Smooth muscle cell (in vitro differentiated cells): ENCODE results near the gene ECD. TPM values are rescaled to one million over a fixed set of nuclear protein-coding genes. Genes with fewer than 3 reads are reported as not detected.

Experiments
- DNase-seq: peaks from one replicate; lab custom pipeline; 2025; ENCODE audit not compliant: unreplicated experiment; lab: John Stamatoyannopoulos, UW
- H2AFZ ChIP-seq: fragments of 200-600 bp; sonication (generic); 2 replicates; pipeline ENCODE4 v1.6.0; 2016; ENCODE audit warnings: antibody characterized with exemption, low read depth, mild to moderate bottlenecking
- H3F3A ChIP-seq: fragments of 200-600 bp; sonication (generic); 2 replicates; pipeline ENCODE4 v1.6.0; 2017; ENCODE audit warnings: antibody characterized with exemption, low read depth
- H3K27ac ChIP-seq: fragments of 200-600 bp; sonication (generic); 2 replicates; pipeline ENCODE4 v1.5.1; 2016; ENCODE audit warnings: low read depth, mild to moderate bottlenecking
- H3K27me3 ChIP-seq: fragments of 200-600 bp; sonication (generic); 2 replicates; pipeline ENCODE4 v1.6.1; 2016; ENCODE audit warnings: low read depth, mild to moderate bottlenecking
- H3K36me3 ChIP-seq: fragments of 200-600 bp; sonication (generic); 2 replicates; pipeline ENCODE4 v1.5.1; 2016; ENCODE audit warnings: low read depth
- H3K4me1 ChIP-seq: fragments of 200-600 bp; sonication (generic); 2 replicates; pipeline ENCODE4 v1.5.1; 2016; ENCODE audit warnings: low read depth
- H3K4me2 ChIP-seq: fragments of 200-600 bp; sonication (generic); 2 replicates; pipeline ENCODE4 v1.6.0; 2016; ENCODE audit warnings: mild to moderate bottlenecking
- H3K4me3 ChIP-seq: fragments of 200-600 bp; sonication (generic); 2 replicates; pipeline ENCODE4 v1.5.1; 2016; ENCODE audit warnings: mild to moderate bottlenecking
- H3K79me2 ChIP-seq: fragments of 200-600 bp; sonication (generic); 2 replicates; pipeline ENCODE4 v1.6.0; 2016; ENCODE audit warnings: low read depth, mild to moderate bottlenecking
- H3K9ac ChIP-seq: fragments of 200-600 bp; sonication (generic); 2 replicates; pipeline ENCODE4 v1.6.0; 2016; ENCODE audit warnings: low read depth
- H3K9me3 ChIP-seq: fragments of 200-600 bp; sonication (generic); replicated peaks from 2 replicates; pipeline ENCODE4 v1.5.1; 2016; ENCODE audit warnings: low read depth
- H4K20me1 ChIP-seq: fragments of 200-600 bp; sonication (generic); 2 replicates; pipeline ENCODE4 v1.6.0; 2016; ENCODE audit warnings: low read depth
- CTCF ChIP-seq: fragments of 200-600 bp; sonication (generic); IDR thresholded peaks from 2 replicates; pipeline ENCODE4 v1.5.1; 2017; ENCODE audit warnings: borderline replicate concordance, mild to moderate bottlenecking, antibody characterized with exemption; ENCODE audit not compliant: insufficient read depth, poor library complexity, severe bottlenecking
- WGBS: methylation state at CpG from one replicate; pipeline ENCODE4 v1.1.7; 2016; ENCODE audit warnings: low lambda C conversion rate; 5-methylcytosine and 5-hydroxymethylcytosine counted together
- polyA plus RNA-seq: library from polyadenylated mRNA; unstranded; fragments of >200 nt; fragmentation: Nextera tagmentation; extraction: Ambion mirVana; gene quantifications from 2 replicates; pipeline ENCODE4 v1.2.1, GENCODE V29; 2016
- total RNA-seq: library from RNA; depleted of rRNA; stranded (reverse); fragments of >200 nt; gene quantifications from 2 replicates; pipeline ENCODE4 v1.2.3, GENCODE V29; 2014

Gene ECD
- total and polyA plus RNA-seq, 2 experiments from 2014 or later: 28.1 to 34.0 TPM

- Histone ChIP-seq H3K9ac (no peak overlapping the region), H3K4me3 (no peak overlapping the region), H3K79me2 (no peaks in the 10 kb centered on the region), H2AFZ (no peak overlapping the region), H3F3A (no peaks in the 10 kb centered on the region), H3K4me2 (no peak overlapping the region), H3K4me1 (no peaks in the 10 kb centered on the region), H3K36me3 (no peaks in the 10 kb centered on the region), H4K20me1 (no peaks in the 10 kb centered on the region), H3K9me3 (no peaks in the 10 kb centered on the region), H3K27ac (no peak overlapping the region), H3K27me3 (no peaks in the 10 kb centered on the region)
- TF ChIP-seq CTCF: no peak
- 100% methylated on average over 1 of the region's 1 CpG for WGBS
- no peak for DNase-seq
Observed at GRCh38 chr10:73205890-73206289, 38.1 kb upstream of the ECD start.

- Histone ChIP-seq H3F3A (no peaks in the 10 kb centered on the region), H3K27me3 (no peaks in the 10 kb centered on the region), H3K9me3 (no peaks in the 10 kb centered on the region), H3K9ac (no peak overlapping the region), H3K36me3 (no peaks in the 10 kb centered on the region), H2AFZ (no peak overlapping the region), H3K4me1 (no peaks in the 10 kb centered on the region), H3K79me2 (no peaks in the 10 kb centered on the region), H3K4me3 (no peak overlapping the region), H3K27ac (no peak overlapping the region), H3K4me2 (no peak overlapping the region), H4K20me1 (no peaks in the 10 kb centered on the region)
- WGBS: 100% methylated on average over 3 of the region's 3 CpGs
- no peak for TF ChIP-seq CTCF
- no peak for DNase-seq
Observed at GRCh38 chr10:73205081-73205480, 37.3 kb upstream of the ECD start.

- Histone ChIP-seq H3K27me3 (no peaks in the 10 kb centered on the region), H3K4me1 (no peaks in the 10 kb centered on the region), H3K27ac (no peak overlapping the region), H3K9me3 (no peaks in the 10 kb centered on the region), H3K36me3 (peaks cover 5% of the 10 kb centered on the region), H3K9ac (no peak overlapping the region), H4K20me1 (no peaks in the 10 kb centered on the region), H2AFZ (no peak overlapping the region), H3K4me3 (no peak overlapping the region), H3F3A (no peaks in the 10 kb centered on the region), H3K4me2 (no peak overlapping the region), H3K79me2 (no peaks in the 10 kb centered on the region)
- whole genome bisulfite sequencing: 98% methylated on average over 5 of the region's 5 CpGs
- TF ChIP-seq CTCF: no peak
- no peak for DNase-seq
Observed at GRCh38 chr10:73190188-73190587, 22.4 kb upstream of the ECD start.

- Histone ChIP-seq H3K4me3 (no peak overlapping the region), H3K36me3 (peaks cover 5% of the 10 kb centered on the region), H3K27me3 (no peaks in the 10 kb centered on the region), H3K4me1 (peaks cover 16% of the 10 kb centered on the region), H4K20me1 (no peaks in the 10 kb centered on the region), H3K27ac (no peak overlapping the region), H2AFZ (no peak overlapping the region), H3K4me2 (no peak overlapping the region), H3K79me2 (no peaks in the 10 kb centered on the region), H3K9me3 (no peaks in the 10 kb centered on the region), H3K9ac (no peak overlapping the region), H3F3A (no peaks in the 10 kb centered on the region)
- DNase-seq: no peak
- WGBS: 97% methylated on average over 1 of the region's 1 CpG
- TF ChIP-seq CTCF: no peak
Observed at GRCh38 chr10:73186266-73186665, 18.5 kb upstream of the ECD start.
